HG02840 (cell line): Measurements from ENCODE around the gene SMARCD2.
"Not testable (repeated sequence)": the region's sequence is repeated elsewhere in the genome, so short reads cannot be mapped to it uniquely, and the experiment has no call there.

Source experiments
- ATAC-seq: cut with Tn5 transposase; IDR thresholded peaks from one replicate; pipeline ENCODE4 v1.9.1; 2021; ENCODE audit warnings: mild to moderate bottlenecking, moderate library complexity, moderate number of reproducible peaks; ENCODE audit not compliant: unreplicated experiment, low FRiP score

The SMARCD2 gene

DNA sequence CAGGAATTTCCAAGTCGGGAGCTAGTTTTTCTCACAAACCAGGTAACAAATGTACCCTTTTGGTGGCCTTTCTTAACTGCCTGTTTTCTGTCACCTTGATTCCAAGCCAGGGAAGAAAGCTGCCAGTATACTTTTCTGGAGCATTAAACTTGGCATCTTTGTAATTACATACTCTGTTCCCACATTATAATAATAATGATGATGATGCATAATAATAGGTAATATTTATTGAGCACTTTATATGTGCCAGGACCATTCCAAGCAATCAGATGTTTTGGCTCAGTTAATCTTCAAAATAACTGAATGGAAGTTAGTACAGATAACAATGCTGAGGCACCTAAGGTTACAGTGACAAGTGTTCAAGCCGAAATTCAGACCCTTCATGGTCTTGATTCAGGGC, 26.4 kb downstream of the SMARCD2 start:
- ATAC-seq, result no peak

DNA sequence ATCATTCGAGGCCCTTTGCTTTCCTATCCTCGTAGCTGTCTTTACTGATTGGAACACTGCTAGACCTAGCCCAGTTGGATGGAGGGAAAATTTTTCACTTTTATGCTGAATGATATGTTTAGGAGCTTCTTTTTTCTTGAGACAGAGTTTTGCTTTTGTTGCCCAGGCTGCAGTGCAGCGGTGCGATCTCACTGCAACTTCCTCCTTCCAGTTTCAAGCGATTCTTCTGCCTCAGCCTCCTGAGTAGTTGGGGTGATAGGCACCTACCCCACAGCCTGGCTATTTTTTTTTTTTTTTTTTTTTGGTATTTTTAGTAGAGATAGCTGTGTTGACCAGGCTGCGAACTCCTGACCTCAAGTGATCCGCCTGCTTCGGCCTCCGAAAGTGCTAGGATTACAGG, 32.5 kb downstream of the SMARCD2 start:
- no peak for ATAC-seq

DNA sequence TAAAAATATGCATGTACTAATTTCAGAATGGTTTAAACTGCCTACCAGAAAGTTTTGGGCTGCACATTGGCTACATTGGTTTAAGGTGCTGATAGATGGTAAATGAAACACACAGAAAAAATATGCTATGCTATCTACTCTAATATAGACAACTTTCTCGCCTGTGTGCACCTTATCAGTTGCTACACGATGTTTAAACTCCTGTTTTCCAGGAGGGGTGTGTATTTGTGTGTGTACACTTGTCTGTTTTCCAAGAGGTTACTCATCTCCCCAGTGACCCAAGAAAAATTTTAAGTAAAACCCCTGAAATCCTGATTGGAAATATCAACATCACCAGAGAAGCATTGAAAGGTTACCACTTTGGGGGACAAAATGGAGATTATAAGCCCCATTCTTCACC, 36.9 kb downstream of the SMARCD2 start:
- ATAC-seq, result no peak

DNA sequence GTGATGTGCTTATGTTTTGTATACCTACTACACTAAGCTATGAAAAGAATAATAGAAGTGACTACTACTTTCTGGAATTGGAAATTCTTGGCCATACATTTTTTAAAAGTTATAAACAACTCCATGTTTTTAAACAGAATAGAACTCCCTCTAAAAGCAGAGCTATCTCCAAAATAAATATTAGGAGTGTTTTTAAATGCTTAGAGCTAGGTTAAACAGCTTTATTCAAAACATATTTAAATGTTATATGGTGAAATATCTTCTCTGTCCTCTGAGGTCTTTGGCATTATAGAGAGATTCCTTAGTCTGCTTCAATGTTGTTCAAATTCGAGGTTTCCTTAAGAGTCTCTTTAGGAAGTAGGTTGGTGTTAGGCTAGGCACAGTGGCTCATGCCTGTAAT, 38.2 kb downstream of the SMARCD2 start:
- ATAC-seq, result no peak

DNA sequence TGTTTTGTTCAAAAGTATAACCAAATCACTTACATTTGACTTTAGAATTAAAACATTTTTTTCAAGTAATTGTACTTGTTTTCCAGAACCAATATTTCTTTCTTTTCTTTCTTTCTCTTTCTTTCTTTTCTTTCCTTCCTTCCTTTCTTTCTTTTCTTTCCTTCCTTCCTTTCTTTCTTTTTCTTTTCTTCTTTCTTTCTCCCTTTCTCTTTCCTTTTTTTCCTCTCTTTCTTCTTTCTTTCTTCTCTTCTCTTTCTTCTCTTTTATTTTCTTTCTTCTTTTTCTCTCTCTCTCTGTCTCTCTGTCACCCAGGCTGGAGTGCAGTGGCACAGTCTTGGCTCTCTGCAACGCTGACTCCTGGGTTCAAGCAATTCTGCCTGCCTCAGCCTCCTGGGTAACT, 41.7 kb downstream of the SMARCD2 start:
- ATAC-seq, result no peak

DNA sequence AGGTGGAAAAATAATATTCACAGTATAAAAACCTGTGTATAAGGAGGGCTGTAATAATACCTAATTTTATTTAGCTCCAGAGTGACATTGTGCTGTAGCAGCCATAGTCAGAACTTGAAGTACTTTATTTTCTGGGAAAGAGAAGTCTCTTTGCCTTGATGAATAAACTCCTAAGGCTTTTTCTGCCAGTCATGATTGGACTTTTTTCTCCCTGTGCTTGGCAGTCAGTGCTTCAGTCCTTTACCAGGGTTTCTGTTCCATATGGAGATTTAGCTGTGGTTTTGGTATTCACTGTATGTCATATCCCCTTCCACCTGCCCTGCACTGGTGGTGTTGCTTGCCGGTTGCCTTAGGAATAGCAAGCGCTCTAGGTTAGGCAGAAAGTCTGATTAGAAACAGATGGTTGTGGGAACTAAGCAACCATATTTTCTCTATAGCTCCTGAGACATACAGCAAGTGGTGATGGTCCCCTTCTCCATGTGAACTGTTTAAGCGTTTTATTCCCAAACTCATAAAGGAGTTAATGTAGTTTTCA, 43.8 kb downstream of the SMARCD2 start:
- ATAC-seq, result no peak

DNA sequence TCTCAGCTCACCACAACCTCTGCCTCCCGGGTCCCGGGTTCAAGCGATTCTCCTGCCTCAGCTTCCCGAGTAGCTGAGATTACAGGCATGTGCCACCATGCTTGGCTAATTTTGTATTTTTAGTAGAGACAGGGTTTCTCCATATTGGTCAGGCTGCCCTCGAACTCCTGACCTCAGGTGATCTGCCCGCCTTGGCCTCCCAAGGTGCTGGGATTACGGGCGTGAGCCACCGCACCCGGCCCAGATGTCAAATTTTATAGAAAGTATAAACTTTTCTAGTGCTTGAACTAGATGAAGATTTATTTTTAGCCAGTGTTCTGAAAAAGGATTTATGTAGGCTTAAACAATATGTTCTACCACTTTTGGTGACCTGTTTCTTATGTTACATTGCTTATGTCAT, 46.1 kb downstream of the SMARCD2 start:
- ATAC-seq, result not testable (repeated sequence)

DNA sequence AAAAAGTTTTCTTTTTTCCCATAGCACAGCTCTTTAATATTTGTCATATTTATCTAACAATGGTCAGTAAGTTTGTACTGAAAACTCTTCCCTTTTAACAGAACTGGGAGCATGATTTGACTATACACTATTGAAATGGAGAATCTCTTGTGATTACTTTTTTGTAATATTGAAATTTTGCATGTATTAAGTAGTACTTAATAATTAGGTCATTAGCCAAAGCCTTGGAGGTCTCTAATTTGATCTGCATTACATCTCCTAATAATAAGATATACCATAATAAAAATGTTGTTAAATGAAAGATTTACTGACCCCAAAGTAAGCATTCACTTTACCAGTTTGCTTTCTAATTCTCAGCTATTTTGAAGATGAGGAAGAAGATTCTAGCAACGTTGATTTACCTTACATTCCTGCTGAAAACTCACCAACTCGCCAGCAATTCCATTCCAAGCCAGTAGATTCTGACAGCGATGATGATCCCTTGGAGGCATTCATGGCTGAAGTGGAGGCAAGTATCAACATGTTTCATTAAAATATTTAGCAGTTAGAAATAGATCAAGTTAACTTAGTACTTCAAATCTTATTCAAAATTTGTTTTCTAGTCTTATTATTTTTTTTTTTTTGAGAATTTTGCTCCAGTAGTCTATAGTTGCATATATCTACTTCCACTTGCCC, 50.3 kb downstream of the SMARCD2 start:
- no peak for ATAC-seq

DNA sequence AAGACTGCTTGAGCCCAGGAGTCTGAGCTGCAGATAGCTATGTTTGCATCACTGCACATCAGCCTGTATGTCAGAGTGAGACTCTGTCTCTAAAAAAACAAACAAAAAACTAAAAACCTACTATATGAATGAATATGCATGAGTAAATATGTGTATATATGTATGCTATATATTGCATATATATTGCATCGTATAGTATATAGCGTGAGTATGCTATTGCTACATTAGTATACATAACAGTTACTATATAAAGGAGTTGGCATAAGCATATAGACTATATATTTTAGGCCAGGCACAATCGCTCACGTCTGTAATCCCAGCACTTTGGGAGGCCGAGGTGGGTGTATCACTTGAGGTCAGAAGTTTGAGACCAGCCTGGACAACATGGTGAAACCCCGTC, 52.4 kb downstream of the SMARCD2 start:
- ATAC-seq, result no peak

DNA sequence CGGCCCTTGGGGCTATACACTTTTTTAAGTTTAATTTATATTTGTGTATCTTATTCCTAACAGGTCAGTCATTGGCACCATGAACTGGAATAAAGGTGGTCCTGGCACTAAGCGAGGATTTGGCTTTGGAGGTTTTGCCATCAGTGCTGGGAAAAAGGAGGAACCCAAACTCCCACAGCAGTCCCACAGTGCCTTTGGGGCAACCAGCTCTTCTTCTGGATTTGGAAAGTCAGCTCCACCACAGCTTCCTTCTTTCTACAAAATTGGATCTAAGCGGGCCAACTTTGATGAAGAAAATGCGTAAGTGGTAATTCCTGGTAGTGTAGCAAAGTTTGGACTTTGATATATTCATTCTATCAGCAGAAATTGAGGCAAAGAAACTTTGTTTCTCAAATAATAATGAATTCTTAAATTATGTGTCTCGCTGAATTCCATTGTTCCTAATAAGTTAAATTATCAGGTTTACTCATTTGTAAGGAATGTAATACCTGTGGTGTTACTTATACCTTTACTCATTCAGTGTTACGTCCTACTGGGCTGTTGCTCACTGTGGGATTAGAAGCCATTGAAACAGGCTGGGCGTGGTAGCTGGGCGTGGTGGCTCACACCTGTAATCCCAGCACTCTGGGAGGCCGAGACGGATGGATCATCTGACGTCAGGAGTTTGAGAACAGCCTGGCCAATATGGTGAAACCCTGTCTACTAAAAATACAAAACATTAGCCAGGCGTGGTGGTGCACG, 55.3 kb downstream of the SMARCD2 start:
- ATAC-seq, result no peak

DNA sequence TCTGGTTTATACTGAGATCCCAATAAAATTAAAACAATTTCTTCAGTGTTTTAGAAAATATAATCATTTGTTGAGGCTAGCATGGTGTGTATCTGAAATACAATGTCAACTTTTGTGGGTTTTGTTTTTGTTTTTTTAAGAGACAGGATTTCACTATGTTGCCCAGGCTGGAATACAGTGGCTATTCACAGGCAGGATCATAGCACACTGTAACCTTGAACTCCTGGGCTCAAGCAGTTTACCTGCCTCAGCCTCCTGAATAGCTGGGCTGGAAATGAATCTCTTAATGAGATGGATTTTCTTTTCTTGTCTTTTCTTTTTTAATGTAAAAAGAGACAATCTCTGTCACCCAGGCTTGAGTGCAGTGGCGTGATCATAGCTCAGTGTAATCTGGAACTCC, 56.4 kb downstream of the SMARCD2 start:
- no peak for ATAC-seq

DNA sequence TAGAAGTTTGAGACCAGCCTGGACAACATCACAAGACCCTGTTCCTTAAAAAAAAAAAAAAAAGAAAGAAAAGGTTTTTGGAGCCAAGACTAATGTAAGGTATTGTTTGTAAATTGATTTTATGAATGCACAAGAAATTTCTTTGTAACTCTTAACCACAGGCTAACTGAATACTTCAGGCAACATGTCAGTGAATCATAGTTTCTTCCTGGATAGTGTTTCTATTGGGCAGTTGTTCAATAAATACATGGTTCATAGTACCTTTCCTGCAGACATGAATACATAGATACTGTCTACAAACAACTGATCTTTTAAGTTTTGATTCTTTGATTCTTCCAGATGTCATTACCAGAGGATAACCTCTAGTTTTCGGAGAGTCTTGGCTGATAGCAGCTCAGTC, 56.9 kb downstream of the SMARCD2 start:
- ATAC-seq, result no peak

DNA sequence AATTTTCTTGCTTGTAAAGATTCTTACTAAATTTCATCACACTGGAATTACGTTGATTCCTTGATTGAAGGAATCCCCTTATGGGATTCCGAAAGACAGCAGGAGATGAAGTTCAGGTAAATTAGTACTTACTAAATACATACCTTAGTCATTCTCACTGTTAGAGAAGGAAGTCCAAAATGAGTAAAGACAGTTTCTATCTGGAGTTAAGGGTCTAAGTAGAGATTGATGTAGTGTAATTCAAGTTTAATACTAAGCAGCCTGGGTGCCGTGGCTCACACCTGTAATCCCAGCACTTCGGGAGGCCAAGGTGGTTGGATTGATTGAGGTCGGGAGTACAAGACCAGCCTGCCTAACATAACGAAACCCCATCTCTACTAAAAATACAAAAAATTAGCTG, 59.0 kb downstream of the SMARCD2 start:
- ATAC-seq, result no peak
